CD4-positive, alpha-beta T cell treated with Interleukin-21 for 1 hour (primary cell): ENCODE data around the gene RBPMS2.
A peak's percentile ranks its signal among the peaks of the same experiment; 100 is the strongest.
"Not testable (repeated sequence)": the region's sequence is repeated elsewhere in the genome, so short reads cannot be mapped to it uniquely, and the experiment has no call there.

Source experiments
- DNase-seq: peaks from one replicate; pipeline ENCODE4 v3.0.0-alpha.2; 2020

The RBPMS2 gene

DNA sequence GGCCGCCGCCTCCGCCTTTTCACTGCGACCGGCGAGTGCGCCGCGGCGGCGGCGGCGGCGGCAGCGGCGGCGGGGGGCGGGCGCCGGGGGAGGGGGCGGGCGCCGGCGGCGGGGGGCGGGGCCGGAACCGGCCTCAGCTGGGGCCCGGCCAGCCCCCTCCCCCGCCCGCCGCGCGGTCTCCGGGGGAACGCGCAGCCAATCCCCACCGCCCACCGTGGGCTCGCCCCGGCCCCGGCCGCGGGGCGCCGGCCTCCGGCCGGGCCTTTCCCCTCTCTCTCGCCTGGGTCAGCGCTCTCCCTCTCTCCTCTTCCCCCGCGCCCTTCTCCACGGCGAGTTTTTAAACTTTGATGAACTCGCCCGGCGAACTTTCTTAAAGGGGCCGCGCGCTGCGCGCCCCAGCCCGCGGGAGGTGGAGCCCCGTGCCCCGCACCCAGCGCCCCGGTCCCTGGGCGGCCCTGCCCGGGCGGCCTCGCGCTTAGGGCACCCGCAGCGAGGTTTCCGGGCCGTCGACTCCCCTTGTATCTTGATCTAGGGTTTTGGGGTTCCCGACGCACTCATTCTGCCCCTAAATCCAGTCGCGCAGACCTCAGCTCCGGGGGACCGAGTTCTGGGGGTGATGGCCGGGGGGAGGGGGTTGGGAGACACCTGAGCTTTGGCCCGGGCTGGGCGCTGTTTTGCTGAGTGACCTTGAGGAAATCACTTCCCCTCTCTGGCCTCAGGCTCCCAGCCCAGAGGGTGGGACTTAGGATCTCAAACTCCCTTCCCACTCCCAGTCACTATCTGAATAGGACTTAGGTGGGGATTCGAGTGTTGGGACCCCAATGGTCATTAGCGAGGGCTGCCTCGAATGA lies at the start of gene RBPMS2:
RBPMS2 (minus strand) TSS at position 39 of the 851 bp plus-strand sequence. CDS start 270 bp downstream, outside the sequence.
- peak; percentile 3 for DNase-seq

DNA sequence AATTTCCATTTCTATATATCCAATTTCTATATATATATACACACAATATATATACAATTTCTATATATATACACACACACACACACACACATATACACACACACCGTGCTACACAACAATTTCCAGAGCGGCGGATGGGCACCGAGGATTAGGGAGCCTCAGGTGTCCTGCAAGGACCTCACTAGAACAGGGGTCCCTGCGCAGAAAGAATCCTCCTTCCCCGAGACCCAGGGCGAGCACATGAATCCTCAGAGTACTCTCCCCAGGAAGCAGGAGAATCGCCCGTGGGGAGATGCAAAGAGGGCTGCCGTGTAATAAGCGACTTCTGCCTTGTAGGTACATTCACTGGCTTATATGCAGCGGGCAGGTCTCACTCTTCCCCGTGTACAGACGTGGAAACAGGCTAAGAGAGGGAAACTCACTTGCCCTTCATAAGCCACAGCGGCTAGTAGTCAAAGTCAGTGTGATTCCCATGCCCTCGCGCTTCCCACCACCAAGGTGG lies 49.6 kb upstream of the RBPMS2 start:
- no peak for DNase-seq

DNA sequence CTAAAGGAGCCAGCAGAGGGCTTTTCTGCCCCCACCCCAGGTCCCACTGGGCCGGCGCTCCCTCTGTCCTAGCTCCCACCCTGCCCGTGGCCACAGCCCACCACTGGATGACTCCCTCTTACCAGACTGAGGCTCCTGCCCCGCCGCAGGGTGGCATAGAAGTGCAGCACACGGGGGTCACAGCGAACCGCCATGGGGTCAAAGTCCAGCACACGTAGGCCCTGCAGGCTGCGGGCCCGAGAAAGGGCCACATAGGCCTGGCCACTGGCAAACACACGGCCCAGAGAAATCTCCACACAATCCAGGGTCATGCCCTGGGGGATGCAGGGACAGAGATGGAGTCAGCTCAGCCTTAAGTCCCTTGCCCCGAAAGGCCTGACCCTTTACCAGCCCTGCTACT lies 41.1 kb upstream of the RBPMS2 start:
- no peak for DNase-seq

DNA sequence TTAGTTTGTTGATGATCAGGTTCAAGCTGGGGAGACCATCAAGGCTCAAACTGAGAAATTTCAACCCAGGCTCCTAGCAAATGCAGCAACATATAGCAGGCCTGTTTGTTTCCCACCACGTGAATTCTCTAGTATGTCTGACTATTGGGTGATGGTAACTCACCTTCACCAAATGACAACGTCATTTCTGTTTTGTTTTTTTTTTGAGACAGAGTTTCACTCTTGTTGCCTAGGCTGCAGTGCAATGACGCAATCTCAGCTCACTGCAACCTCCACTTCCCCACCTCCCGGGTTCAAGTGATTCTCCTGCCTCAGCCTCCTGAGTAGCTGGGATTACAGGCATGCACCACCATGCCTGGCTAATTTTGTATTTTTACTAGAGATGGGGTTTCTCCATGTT lies 39.6 kb upstream of the RBPMS2 start:
- not testable (repeated sequence) for DNase-seq

DNA sequence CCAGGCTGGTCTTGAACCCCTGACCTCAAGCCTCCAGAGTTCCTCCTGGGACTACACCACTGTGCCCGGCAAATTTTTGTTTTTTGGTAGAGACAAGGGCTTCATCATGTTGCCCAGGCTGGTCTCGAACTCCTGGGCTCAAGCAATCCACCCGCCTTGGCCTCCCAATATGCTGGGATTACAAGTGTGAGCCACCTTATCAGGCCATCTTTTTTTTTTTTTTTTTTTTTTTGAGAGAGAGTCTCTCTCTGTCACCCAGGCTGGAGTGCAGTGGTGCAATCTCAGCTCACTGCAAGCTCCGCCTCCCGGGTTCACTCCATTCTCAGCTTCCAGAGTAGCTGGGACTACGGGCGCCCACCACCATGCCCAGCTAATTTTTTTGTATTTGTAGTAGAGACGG lies 38.9 kb upstream of the RBPMS2 start:
- DNase-seq: not testable (repeated sequence)

DNA sequence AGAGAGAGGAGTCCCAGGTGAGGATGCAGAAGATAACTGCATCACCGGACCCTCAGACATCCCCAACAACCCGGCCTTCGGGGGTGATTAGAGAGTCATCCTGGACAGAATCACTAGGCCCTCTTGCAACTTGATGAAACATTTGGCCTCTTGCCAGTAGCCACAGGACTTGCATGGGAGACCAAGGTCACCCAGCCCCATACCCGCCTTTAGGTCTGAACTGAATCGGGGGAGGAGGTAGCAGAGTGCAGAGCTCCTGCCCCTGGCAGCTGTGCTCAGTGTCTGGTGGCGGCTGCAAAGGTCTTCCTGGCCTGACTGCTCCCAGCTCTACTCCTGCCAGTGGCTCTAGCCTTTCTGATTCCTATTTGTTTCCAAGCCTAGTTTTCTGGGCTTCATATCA lies 37.7 kb upstream of the RBPMS2 start:
- no peak for DNase-seq

DNA sequence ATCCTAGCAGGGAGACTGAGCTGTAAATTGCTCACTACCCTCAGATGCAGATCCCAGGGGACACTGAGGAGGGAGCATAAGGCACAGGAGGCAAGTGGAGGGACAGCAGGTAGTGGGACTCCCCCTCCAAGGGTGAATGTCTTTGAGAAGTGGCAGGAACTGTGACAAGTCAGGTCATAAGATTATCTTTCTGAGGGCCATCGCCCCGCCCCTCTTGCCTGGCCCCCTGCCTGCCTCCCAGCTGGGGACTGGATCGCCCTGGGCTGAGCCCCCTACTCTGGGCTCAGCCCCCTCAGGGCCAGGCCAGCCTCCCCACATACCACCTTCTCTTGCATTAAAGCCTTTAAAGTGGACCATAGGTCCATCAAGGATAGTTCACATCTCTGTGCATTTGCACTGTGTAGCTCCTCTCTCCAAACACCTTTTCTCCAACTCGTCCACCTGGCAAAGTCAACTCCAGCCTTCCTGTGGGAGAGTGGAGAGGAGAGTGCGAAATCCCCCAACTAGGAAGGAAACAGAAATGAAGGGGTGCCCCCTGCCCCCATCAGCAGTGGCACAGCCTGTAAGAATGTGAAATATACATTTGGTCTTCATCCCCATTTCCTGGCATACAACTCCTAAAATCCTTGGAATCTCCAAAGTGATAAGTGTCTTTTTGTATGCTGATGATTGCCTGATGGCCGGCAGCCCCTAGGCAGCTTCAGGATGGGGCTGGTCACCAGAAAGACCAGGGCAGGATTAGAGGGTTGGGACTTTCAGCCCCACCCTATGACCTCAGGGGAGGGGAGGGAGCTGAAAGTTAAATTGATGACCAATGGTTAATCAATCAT lies 35.3 kb upstream of the RBPMS2 start:
- DNase-seq: no peak

DNA sequence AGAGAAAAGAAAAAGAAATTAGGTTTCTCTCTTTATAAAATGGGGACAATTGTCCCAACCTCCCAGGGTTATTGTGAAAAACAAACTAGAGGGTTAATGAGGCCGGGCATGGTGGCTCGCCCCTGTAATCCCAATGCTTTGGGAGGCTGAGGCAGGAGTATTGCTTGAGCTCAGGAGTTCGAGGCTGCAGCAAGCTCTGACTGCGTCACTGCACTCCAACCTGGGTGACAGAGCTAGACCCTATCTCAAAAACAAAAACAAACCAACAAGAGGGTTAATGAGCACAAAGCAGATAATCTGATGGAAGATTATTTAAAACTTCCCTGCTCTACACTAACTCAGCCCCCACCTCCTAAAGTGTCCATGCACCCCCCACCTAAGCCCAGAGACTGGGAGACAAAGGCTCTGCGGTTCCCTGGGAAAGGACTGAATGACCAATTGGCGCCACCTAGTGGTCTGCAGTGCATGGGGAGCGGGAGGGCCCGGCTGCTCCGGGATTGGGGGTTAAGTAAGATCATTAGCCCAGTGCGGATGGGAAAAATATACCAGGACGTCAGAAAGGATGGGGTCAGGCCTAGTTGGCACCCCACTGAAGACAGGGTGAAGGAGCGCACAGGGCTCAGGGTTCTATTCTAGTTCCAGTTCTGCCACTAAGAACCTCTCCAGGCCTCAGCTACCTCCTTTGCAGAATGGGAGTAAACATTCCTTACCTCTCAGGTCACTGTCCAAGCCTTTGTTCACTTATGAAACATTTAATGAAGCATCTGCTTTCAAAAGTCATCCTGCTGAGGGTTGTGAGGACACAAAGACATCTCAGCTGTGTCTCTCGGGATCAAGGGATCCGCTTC lies 34.5 kb upstream of the RBPMS2 start:
- DNase-seq: peak; percentile 62

DNA sequence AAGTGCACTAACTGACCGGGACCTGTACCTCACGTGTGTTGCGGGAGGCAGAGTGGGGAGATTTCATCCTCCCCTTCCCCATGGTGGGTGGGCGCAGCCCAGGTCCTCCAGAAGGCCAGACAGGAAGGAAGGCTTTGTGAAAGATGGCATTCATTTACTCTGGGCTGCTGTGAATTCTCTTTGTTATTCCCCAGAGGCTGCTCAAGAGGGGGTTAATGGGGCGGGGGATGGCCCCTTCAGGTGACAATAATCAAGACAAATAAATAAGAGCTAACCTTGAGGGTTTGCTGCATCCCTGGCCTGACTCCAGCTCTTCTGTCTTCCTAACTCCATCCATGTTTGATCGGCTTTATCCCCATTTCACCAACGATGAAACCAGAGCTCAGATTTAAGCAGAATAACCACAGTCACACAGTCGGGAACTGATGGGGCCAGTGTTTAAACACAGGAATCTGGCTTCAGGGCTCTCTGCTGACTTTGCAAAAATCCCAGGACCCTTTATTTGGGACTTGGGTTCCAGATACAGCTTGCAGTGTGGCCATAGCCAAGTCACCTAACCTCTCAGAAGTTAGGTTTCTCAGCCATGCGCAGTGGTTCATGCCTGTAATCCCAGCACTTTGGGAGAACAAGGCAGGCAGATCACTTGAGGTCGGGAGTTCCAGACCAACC lies 33.5 kb upstream of the RBPMS2 start:
- no peak for DNase-seq

DNA sequence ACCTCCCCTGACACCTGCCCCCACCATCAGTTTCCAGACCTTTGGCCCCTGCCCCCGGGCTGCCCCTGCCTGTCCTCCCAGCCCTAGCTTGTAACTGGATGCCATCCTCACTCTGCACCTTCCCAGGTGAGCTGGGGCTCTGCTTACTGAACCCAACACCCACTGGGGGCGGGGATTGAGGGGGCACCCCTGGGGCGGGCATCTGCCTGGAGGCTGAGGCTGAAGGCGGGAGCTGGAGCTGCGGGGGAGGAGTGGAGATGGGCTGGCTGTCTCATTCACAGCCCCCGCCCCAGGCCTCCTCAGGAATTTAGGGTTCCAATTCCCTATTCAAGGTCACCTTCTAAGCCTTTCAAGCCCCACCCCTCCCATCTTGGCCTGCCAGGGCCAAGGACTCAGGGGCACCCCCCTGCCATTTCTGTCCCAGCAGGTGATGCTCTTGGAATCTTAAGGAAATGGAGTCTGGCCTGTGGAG lies 32.4 kb upstream of the RBPMS2 start:
- no peak for DNase-seq

DNA sequence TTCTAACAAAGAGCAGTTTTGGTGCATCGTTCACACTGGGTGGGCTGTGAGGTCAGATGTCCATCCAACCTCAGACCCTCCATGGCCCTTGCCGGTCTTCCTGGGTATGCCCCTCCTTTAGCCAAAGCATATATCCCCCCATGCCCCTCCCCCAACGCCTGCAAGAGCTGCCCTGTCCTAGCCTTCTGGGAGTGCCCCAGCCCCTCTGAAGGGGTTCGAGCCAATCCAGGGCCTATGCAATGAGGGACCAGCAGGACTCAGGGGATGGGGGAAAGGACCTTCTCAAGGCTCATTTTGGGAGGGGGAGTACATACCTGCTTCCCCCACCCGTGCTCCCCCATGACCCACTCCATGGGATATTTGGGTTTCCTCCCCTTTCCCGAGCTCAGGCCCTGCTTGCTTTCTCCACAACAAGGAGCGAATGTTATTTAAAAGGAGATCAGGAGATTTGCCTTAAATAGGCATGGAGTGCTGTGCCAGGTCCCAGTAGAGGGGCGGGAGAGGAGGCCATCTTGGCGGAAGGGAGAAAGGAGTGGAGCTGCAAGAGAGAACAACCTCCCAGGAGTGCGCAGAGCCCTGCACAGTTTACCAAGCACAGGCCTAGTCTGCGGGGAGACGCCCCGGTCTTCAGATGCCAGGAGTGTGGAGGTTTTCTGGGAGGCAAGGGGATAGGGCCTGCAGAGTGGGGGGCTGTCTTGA lies 31.8 kb upstream of the RBPMS2 start:
- no peak for DNase-seq

DNA sequence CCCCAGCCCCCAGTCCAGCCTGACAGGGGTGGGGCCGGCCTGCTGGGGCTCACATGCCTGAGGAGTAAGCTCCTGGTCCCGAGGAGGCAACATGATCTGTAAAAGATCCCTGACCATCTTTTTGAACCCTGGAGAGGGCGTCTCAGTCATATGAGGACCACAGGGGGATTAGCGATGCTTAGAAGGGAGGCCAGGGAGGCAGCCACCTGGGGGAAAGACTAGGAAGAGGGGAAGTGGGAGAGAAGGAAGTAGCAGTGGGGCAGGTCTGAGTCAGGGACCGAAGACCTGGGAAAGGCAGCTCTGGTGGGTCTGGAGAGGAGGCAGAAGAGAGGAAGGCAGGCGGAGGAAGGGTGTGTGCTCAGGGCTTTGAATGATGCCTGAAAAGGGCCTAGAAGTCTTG lies 31.1 kb upstream of the RBPMS2 start:
- no peak for DNase-seq

DNA sequence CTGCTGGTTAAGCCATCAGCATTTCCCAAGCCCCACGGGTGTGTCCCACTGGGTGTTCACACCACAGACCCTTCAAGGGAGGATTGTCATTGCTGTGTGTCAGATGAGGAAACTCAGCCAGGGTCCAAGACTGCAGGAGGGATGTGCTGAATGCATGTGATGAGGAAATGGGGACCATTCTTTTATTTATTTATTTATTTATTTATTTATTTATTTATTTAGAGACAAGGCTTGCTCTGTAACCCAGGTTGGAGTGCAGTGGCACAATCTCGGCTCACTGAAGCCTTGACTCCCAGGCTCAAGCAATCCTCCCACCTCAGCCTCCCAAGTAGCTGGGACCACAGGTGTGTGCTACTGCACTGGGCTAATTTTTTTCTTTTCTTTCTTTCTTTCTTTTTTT lies 29.2 kb upstream of the RBPMS2 start:
- no peak for DNase-seq

DNA sequence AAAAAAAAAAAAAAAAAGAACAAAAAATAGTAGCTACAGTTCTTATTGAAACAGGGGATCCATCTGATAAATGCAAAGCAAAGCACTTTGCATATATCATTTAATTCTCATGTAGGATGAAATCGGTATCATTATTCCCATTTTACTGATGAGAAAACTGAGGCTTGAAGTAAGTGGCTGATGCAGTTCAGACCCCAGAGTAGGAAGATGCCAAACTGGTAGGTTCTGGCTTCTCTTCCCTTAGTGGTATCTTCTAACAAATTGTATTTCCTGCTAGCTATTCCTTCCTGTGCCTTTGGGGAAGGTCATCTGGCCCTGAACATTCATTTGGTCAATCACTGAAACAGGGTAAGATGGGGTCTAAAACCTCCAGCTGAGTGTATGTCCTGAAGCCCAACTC lies 28.1 kb upstream of the RBPMS2 start:
- DNase-seq: no peak

DNA sequence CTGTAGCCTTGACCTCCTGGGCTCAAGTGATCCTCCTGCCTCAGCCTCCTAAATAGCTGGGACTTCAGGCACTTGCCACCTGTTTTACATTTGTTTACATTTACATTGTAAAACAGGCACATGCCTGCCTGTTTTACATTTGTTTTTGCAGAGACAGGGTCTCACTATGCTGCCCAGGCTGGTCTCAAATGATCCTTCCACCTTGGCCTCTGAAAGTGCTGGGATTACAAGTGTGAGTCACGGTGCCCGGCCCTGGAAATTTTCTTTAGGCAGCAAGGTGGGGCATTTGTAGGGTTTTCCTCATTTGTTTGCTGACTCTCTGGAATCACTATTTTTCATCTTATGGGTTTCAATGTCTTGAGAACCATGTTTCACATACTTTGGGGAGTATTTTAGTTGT lies 25.1 kb upstream of the RBPMS2 start:
- no peak for DNase-seq

DNA sequence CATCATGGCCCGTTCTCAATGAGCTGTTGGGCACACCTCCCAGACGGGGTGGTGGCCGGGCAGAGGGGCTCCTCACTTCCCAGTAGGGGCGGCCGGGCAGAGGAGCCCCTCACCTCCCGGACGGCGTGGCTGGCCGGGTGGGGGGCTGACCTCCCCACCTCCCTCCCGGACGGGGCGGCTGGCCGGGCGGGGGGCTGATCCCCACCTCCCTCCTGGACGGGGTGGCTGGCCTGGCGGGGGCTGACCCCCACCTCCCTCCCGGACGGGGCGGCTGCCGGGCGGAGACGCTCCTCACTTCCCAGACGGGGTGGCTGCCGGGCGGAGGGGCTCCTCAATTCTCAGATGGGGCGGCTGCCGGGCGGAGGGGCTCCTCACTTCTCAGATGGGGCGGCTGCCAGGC lies 23.5 kb upstream of the RBPMS2 start:
- DNase-seq: not testable (repeated sequence)

DNA sequence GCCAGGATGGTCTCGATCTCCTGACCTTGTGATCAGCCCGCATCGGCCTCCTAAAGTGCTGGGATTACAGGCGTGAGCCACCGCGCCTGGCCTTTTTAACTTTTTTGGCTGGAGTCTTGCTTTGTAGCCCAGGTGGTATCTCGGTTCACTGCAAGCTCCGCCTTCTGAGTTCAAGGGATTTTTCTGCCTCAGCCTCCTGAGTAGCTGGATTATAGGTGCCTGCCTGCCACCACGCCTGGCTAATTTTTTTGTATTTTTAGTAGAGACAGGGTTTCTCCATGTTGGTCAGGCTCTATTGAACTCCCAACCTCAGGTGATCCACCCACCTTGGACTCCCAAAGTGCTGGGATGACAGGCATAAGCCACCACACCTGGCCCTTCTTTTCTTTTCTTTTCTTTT lies 20.5 kb upstream of the RBPMS2 start:
- DNase-seq: not testable (repeated sequence)

DNA sequence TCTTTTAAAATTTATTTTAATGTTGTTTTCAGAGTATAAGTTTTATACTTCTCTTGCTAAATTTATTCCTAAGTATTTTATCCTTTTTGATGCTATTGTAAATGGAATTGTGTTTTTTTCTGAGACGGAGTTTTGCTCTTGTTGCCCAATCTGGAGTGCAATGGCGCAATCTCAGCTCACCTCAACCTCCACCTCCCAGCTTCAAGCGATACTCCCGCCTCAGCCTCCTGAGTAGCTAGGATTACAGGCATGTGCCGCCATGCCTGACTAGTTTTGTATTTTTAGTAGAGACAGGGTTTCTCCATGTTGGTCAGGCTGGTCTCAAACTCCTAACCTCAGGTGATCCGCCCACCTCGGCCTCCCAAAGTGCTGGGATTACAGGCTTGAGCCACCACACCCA lies 19.9 kb upstream of the RBPMS2 start:
- not testable (repeated sequence) for DNase-seq

DNA sequence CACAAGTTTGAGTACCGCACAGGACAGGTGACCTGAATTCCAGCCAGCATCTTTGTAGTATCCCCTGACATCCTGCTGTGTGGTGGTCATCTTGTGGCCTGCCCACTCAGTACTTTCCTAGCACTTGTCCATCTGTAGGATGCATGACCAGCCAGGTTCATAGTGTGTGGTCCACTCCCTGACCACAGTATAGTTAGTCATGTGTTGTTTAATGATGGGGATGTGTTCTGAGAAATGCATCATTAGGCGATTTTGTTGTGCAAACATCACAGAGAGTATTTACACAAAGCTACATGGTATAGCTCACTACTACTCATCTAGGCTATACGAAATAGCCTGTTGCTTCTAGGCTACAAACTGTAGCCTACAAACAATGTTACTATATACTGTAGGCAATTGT lies 16.9 kb upstream of the RBPMS2 start:
- DNase-seq: no peak

DNA sequence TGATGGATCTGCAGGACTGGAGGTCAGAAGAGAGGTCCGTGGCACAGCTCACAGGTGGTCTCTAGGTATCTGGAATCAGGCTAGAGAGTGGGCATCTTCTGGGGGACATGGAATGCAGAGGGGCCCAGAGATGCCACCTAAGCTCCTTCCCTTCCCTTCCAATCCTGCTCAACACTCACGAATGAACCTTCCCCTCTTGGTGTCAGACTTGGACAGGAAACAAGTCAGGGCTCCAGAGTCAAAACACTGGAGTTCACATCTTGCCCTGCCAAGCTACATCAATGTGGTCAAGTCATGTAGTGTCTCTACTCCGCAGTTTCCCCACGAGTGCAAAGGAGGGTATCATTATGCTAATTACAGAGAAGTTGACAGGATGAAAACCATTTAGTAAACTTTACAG lies 16.0 kb upstream of the RBPMS2 start:
- DNase-seq: no peak

DNA sequence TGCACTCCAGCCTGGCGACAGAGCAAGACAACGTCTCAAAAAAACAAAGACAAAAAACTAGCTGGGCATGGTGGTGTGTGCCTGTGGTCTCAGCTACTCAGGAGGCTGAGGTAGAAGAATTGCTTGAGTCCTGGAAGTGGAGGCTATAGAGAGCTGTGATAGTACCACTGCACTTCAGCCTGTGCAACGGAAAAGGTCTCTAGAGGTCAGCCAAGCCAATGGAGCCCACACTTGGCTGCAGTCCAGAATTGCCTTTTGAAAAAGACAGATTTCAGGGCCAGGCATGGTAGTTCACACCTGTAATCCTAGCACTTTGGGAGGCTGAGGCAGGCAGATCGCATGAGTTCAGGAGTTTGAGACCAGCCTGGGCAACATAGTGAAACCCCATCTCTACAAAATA lies 8.4 kb upstream of the RBPMS2 start:
- DNase-seq: no peak

DNA sequence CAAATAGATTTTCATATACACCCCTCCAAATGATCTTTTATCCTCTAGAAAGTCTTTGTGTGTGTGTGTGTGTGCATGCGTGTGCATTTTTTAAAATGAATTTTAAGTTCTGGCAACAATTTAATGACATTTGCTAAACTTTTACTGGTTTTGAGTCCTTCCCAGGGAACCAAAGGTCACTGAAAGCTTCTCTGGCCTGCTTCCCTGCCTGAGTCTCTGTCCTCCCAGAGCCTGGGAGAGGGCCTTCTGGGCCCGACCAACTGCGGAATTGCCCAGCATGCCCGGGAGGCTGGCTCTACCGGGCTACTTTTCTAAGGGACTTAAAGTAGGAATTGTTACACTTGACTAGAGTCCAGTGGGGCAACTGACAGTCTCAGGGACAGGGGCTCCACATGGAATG lies 7.4 kb upstream of the RBPMS2 start:
- no peak for DNase-seq
